ENCODE results near the gene ANKS1B.

DNA sequence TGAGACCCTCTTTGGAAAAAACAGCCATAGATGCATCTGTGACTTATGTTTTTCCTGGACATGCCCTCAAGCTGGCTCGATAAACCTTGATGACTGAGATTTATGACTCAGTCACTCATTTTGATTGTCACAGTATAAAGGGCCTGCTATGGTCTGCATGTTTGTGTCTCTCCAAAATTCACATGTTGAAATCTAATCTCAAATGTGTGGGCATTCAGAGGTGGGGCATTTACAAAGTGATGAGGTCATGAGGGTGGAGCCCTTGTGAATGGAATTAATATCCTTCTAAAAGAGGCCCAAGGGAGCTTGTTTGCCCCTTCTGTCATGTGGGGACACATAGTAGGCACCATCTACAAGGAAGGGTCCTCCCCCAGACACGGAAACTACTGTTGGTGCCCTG lies 966.8 kb downstream of the ANKS1B start:
- TF ChIP-seq YY1 (IDR thresholded peaks at IDR 0.05; ENCODE audit: insufficient read depth, insufficient read length) (no peak), SUZ12 (IDR thresholded peaks at IDR 0.05; ENCODE audit: extremely low read depth, insufficient read depth, insufficient read length) (no peak)
